Endothelial cell of umbilical vein (primary cell): ENCODE data around the gene TMEM26. TPM values are rescaled to one million over a fixed set of nuclear protein-coding genes. Genes with fewer than 3 reads are reported as not detected.

Experiments
- BruUV-seq: library from RNA; stranded (reverse); fragments of 400-500 nt; replicated peaks from 2 replicates; lab custom pipeline; 2021; lab: Mats Ljungman, UMichigan
- CTCF ChIA-PET: fragments of 300-600, 350-600 bp; sonication (Branson Sonifier 250); formaldehyde crosslinking; loops from one replicate; lab custom pipeline; 2021; ENCODE audit warnings: antibody characterized with exemption, inconsistent platforms; lab: Charles Lee
- POLR2A ChIA-PET: fragments of 300-600, 350-600 bp; sonication (Branson Sonifier 250); formaldehyde crosslinking; loops from one replicate; lab custom pipeline; 2021; ENCODE audit warnings: antibody characterized with exemption, inconsistent platforms; lab: Charles Lee
- DNase-seq: peaks from one replicate; pipeline ENCODE4 v3.0.0-alpha.2; 2011; ENCODE audit warnings: low read depth, low spot score
- FAIRE-seq: peaks from 2 replicates; lab custom pipeline; 2011; peaks lifted over from hg19 to GRCh38; lab: Jason Lieb, UNC
- H2AFZ ChIP-seq: 2 replicates; pipeline ENCODE4 v1.6.0; 2012; ENCODE audit warnings: low read depth, low read length, control low read depth, inconsistent platforms
- H3K27ac ChIP-seq: 2 replicates; pipeline ENCODE4 v1.5.1; 2011; ENCODE audit warnings: low read depth, mild to moderate bottlenecking, control low read depth, low read length, moderate library complexity; ENCODE audit not compliant: insufficient read depth
- H3K27me3 ChIP-seq, 2 experiments: 2 replicates each; pipeline versions ENCODE4 v1.6.0 to v1.6.1; 2011; ENCODE audit warnings: low read length in 2 of 2, mixed read lengths in 1 of 2; ENCODE audit not compliant: control insufficient read depth in 2 of 2, insufficient read depth in 2 of 2
- H3K36me3 ChIP-seq, 2 experiments: 2 replicates in 1 of 2; 3 replicates in 1 of 2; pipeline ENCODE4 v1.5.1; 2011; ENCODE audit warnings: low read length in 2 of 2, mild to moderate bottlenecking in 1 of 2, moderate library complexity in 1 of 2; ENCODE audit not compliant: control insufficient read depth in 2 of 2, insufficient read depth in 2 of 2; ENCODE audit errors: extremely low read depth in 1 of 2
- H3K4me1 ChIP-seq: 3 replicates; pipeline ENCODE4 v1.5.1; 2011; ENCODE audit warnings: mild to moderate bottlenecking, low read length; ENCODE audit not compliant: control insufficient read depth, insufficient read depth; ENCODE audit errors: extremely low read depth
- H3K4me2 ChIP-seq: 2 replicates; pipeline ENCODE4 v1.6.1; 2011; ENCODE audit warnings: low read length, control low read depth, mixed read lengths; ENCODE audit not compliant: insufficient read depth
- H3K4me3 ChIP-seq, 3 experiments: fragments of 200-600 bp in 1 of 3; sonication (generic), shearing (Covaris generic) in 1 of 3; replicated peaks in 1 of 3; 2 replicates each; pipeline ENCODE4 v1.5.1; 2011 to 2016; ENCODE audit warnings: control low read depth in 3 of 3, low read length in 3 of 3, mild to moderate bottlenecking in 2 of 3, inconsistent platforms in 1 of 3, low read depth in 1 of 3, moderate library complexity in 1 of 3; ENCODE audit not compliant: insufficient read depth in 1 of 3
- H3K79me2 ChIP-seq: 2 replicates; pipeline ENCODE4 v1.6.0; 2012; ENCODE audit warnings: low read length, inconsistent platforms; ENCODE audit not compliant: control insufficient read depth, insufficient read depth
- H3K9ac ChIP-seq: replicated peaks from 2 replicates; pipeline ENCODE3; 2011; ENCODE audit warnings: low read length, control low read depth; ENCODE audit not compliant: insufficient read depth; ENCODE audit errors: extremely low read depth
- H3K9me1 ChIP-seq: replicated peaks from 3 replicates; pipeline ENCODE4 v1.6.0; 2011; ENCODE audit warnings: mild to moderate bottlenecking, low read length; ENCODE audit not compliant: control insufficient read depth, insufficient read depth; ENCODE audit errors: extremely low read depth
- H3K9me3 ChIP-seq: replicated peaks from 2 replicates; pipeline ENCODE4 v1.5.1; 2012; ENCODE audit warnings: low read length, inconsistent platforms; ENCODE audit not compliant: control insufficient read depth, insufficient read depth
- H4K20me1 ChIP-seq: replicated peaks from 2 replicates; pipeline ENCODE3; 2011; ENCODE audit warnings: mild to moderate bottlenecking, low read length; ENCODE audit not compliant: control insufficient read depth, insufficient read depth; ENCODE audit errors: extremely low read depth
- EZH2 ChIP-seq: IDR thresholded peaks from 2 replicates; pipeline ENCODE4 v1.6.1; 2012; ENCODE audit warnings: borderline replicate concordance, low read depth, mild to moderate bottlenecking, moderate library complexity, low read length, inconsistent platforms; ENCODE audit not compliant: severe bottlenecking
- FOS ChIP-seq: IDR thresholded peaks from 2 replicates; pipeline ENCODE4 v1.6.1; 2011; ENCODE audit warnings: mild to moderate bottlenecking, low read length, moderate library complexity, borderline replicate concordance; ENCODE audit not compliant: insufficient read depth
- GATA2 ChIP-seq: IDR thresholded peaks from 2 replicates; pipeline ENCODE4 v1.7.0; 2011; ENCODE audit warnings: low read depth, mild to moderate bottlenecking, moderate library complexity, mixed read lengths, low read length; ENCODE audit not compliant: insufficient read length, insufficient read depth
- JUN ChIP-seq: IDR thresholded peaks from 2 replicates; pipeline ENCODE4 v1.6.1; 2011; ENCODE audit warnings: borderline replicate concordance, low read depth; ENCODE audit not compliant: insufficient read length, insufficient read depth
- MYC ChIP-seq: IDR thresholded peaks from one replicate; pipeline ENCODE4 v1.6.1; 2011; ENCODE audit warnings: mild to moderate bottlenecking, low read depth, low read length
- POLR2A ChIP-seq: IDR thresholded peaks from 2 replicates; pipeline ENCODE4 v1.6.1; 2012; ENCODE audit warnings: low read depth, mild to moderate bottlenecking, control low read depth, low read length
- POLR2AphosphoS5 ChIP-seq: IDR thresholded peaks from 2 replicates; pipeline ENCODE4 v1.6.1; 2012; ENCODE audit warnings: low read depth, mild to moderate bottlenecking, control low read depth, low read length, moderate library complexity; ENCODE audit not compliant: insufficient read depth
- dilution Hi-C: fragments of 300-500 bp; cut with MboI; formaldehyde crosslinking; loops from one replicate; pipeline ENCODE4 v1.15.0; 2019; ENCODE audit warnings: low sequenced_read_pairs; ENCODE audit not compliant: extremely low pct_ligation_motif_present
- intact Hi-C: fragments of 100-400 bp; cut with micrococcal nuclease; formaldehyde crosslinking; loops from one replicate; pipeline ENCODE4 v1.10.0; 2022
- polyA plus RNA-seq, 4 experiments: library from polyadenylated mRNA; depleted of rRNA in 3 of 4; stranded (reverse) in 3 of 4; unstranded in 1 of 4; fragments of >200 nt; gene quantifications; 2 replicates each; pipeline versions ENCODE4 v1.2.1 to v1.2.3, GENCODE V29; 2011 to 2012; ENCODE audit warnings: missing spikeins in 1 of 4
- total RNA-seq: library from RNA; stranded (reverse); gene quantifications from 2 replicates; pipeline ENCODE4 v1.2.3, GENCODE V29; 2021
- TF ChIP-seq, protein P1 (sequence below), 2 donors: IDR thresholded peaks; 1 replicate in 1 of 2; 2 replicates in 1 of 2; pipeline ENCODE4 v1.5.1; 2011; ENCODE audit warnings: low read length in 2 of 2, mild to moderate bottlenecking in 2 of 2, moderate library complexity in 2 of 2, control low read depth in 1 of 2, inconsistent platforms in 1 of 2, low read depth in 1 of 2; ENCODE audit not compliant: insufficient read depth in 1 of 2; ENCODE audit errors: extremely low read depth in 1 of 2
- TF ChIP-seq, protein P2 (sequence below): IDR thresholded peaks from 2 replicates; pipeline ENCODE4 v1.6.1; 2011; ENCODE audit not compliant: insufficient read depth, insufficient read length

Gene TMEM26
- total and polyA plus RNA-seq, 2 donors (not counting 3 experiments of a cell fraction or from before 2014, with no cell fraction given) = 0.07 to 0.27 TPM

DNA sequence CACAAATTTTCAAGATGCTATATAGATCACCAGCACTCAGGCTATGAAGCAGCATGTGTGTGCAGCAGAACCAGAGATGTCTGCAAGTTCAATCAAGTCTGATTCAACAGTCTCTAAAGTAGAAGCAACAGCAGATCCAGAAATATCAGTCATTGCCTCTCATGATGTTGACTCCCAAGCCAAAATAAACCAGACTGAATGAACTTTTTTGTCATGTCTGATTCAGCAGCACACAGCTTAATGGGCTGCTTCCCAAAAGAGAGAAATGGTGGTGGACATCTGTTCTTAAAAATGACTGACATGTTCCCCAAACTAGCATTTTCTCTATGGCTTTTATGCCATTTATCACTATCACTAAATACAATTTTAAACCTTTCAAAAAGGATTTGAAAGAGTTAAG lies 53.8 kb downstream of the TMEM26 start:
- TF ChIP-seq JUN (no peak), POLR2A (no peak), POLR2AphosphoS5 (no peak), FOS (no peak), EZH2 (no peak), MYC (no peak), GATA2 (no peak)
- TF ChIP-seq, protein P1, sequence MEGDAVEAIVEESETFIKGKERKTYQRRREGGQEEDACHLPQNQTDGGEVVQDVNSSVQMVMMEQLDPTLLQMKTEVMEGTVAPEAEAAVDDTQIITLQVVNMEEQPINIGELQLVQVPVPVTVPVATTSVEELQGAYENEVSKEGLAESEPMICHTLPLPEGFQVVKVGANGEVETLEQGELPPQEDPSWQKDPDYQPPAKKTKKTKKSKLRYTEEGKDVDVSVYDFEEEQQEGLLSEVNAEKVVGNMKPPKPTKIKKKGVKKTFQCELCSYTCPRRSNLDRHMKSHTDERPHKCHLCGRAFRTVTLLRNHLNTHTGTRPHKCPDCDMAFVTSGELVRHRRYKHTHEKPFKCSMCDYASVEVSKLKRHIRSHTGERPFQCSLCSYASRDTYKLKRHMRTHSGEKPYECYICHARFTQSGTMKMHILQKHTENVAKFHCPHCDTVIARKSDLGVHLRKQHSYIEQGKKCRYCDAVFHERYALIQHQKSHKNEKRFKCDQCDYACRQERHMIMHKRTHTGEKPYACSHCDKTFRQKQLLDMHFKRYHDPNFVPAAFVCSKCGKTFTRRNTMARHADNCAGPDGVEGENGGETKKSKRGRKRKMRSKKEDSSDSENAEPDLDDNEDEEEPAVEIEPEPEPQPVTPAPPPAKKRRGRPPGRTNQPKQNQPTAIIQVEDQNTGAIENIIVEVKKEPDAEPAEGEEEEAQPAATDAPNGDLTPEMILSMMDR (IDR thresholded peaks at IDR 0.05; ENCODE audit: extremely low read depth in 1 of 2, insufficient read depth in 1 of 2, low read depth in 1 of 2, low read length in 2 of 2) = no peak
- TF ChIP-seq, protein P2, sequence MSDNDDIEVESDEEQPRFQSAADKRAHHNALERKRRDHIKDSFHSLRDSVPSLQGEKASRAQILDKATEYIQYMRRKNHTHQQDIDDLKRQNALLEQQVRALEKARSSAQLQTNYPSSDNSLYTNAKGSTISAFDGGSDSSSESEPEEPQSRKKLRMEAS = no peak
- no peaks in the 10 kb centered on the region for H3K36me3 ChIP-seq
- H3K4me2 ChIP-seq = no peak overlapping the region
- H3K9ac ChIP-seq = no peak overlapping the region
- FAIRE-seq (no peak), DNase-seq (no peak)
- H4K20me1 ChIP-seq = no peaks in the 10 kb centered on the region
- ChIA-PET CTCF (interaction anchor here (1.2 to 1.3 kb wide), 3 partner anchors 10 to 24 kb away, joined by 3 to 5 read pairs (median 4); no protein-coding TSS in a partner anchor), POLR2A (no interaction called here)
- no TSS peak for BruUV-seq
- H3K9me1 ChIP-seq = no peaks in the 10 kb centered on the region
- intact Hi-C loops (no loop called here), dilution Hi-C loops (no loop called here)
- H3K79me2 ChIP-seq = no peaks in the 10 kb centered on the region
- H3K4me1 ChIP-seq = peaks cover 4% of the 10 kb centered on the region
- no peak overlapping the region for H3K27ac ChIP-seq
- no peak overlapping the region for H3K4me3 ChIP-seq
- no peak overlapping the region for H2AFZ ChIP-seq
- no peaks in the 10 kb centered on the region for H3K9me3 ChIP-seq
- no peaks in the 10 kb centered on the region for H3K27me3 ChIP-seq
